ENCODE data around the gene EXD2. TPM values are rescaled to one million over a fixed set of nuclear protein-coding genes. Genes with fewer than 3 reads are reported as not detected.
"Not testable (repeated sequence)": the region's sequence is repeated elsewhere in the genome, so short reads cannot be mapped to it uniquely, and the experiment has no call there.

Gene EXD2
- total RNA-seq, 1 donor from 2014 or later = 6.6 TPM

DNA sequence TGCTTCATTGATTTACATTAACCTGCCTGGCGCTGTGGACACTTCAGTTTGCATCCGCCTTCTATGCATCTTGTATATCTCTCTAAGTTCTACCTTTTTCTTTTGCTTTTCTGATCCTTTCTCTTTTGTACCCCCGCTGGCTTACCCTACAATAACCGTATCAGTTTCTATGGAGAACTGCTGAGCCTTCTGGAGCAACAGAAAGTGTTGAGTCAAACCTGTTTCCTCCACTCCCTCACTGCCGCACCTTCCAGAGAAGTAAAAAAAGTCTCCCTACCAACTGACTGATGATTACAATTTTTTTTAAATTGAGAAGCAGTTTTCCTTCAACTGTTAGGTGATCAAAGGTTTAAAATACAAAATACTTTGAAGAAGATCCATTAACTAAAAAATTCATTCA lies 17.4 kb downstream of the EXD2 start:
- intact Hi-C loops (cut with micrococcal nuclease) = no loop called here
- no peak for DNase-seq (ENCODE audit: low spot score)
- Mint-ChIP-seq H3K27ac (no peak overlapping the region), H3K4me3 (ENCODE audit: low read depth) (no peak overlapping the region), H3K4me1 (ENCODE audit: low read depth) (peaks cover 4% of the 10 kb centered on the region), H3K9me3 (no peaks in the 10 kb centered on the region), H3K36me3 (ENCODE audit: low read depth) (no peaks in the 10 kb centered on the region), H3K27me3 (ENCODE audit: low read depth) (no peaks in the 10 kb centered on the region)

DNA sequence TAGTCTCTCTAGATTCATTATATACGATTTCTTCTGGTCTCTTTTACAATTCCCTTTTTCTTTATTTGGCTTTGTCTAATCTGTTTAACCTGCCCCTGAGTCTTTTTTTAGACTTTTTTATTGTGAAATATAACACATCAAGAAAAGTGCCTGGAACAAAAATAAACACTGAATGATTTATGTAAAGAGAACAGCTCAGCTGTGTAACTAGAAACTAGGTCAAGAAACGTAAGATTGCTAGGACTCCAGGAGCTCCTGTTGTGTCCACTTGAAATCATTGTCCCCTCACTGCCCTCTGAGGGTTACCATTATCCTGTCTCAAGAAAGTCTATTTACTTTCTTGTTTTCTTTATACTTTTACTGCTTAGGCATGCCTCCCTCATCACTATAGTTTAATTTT lies 23.1 kb downstream of the EXD2 start:
- H3K36me3 Mint-ChIP-seq (ENCODE audit: low read depth) = peaks cover 6% of the 10 kb centered on the region
- no peaks in the 10 kb centered on the region for H3K27me3 Mint-ChIP-seq (ENCODE audit: low read depth)

DNA sequence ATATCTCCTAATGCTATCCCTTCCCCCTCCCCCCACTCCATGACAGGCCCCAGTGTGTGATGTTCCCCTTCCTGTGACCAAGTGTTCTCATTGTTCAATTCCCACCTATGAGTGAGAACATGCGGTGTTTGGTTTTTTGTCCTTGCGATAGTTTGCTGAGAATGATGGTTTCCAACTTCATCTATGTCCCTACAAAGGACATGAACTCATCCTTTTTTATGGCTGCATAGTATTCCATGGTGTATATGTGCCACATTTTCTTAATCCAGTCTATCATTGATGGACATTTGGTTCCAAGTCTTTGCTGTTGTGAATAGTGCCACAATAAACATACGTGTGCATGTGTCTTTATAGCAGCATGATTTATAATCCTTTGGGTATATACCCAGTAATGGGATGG lies 26.4 kb downstream of the EXD2 start:
- not testable (repeated sequence) for H3K27ac Mint-ChIP-seq

More for the DNA sequence above, 23.1 kb downstream of the EXD2 start:
- no peak overlapping the region for H3K27ac Mint-ChIP-seq
- intact Hi-C loops (cut with micrococcal nuclease) = no loop called here
- H3K4me3 Mint-ChIP-seq (ENCODE audit: low read depth) = no peak overlapping the region
- no peak for DNase-seq (ENCODE audit: low spot score)
- H3K4me1 Mint-ChIP-seq (ENCODE audit: low read depth) = no peaks in the 10 kb centered on the region
- no peaks in the 10 kb centered on the region for H3K9me3 Mint-ChIP-seq

DNA sequence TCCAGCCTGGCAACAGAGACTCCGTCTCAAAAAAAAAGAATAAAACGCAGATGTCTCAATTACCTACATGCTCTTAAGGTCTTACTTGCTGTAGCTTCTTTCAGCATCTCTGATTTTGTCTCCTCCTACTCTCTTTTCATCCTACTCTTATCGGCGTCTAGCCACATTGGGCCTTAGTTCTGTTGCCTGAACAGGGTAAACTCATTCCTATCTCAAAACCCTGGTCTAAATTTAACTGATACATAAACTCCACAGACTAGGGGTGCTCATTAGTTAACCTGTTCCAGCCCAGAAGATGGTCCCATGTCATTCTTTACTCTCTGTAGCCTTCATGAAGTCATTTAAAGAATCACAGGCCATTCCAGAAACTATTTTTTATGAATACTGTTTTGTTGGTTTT lies 33.6 kb downstream of the EXD2 start:
- H3K4me3 Mint-ChIP-seq (ENCODE audit: low read depth) = no peak overlapping the region
- no peak overlapping the region for H3K27ac Mint-ChIP-seq
- intact Hi-C loops (cut with micrococcal nuclease) = no loop called here
- no peaks in the 10 kb centered on the region for H3K4me1 Mint-ChIP-seq (ENCODE audit: low read depth)
- no peaks in the 10 kb centered on the region for H3K27me3 Mint-ChIP-seq (ENCODE audit: low read depth)
- H3K9me3 Mint-ChIP-seq = no peaks in the 10 kb centered on the region
- no peaks in the 10 kb centered on the region for H3K36me3 Mint-ChIP-seq (ENCODE audit: low read depth)
- DNase-seq (ENCODE audit: low spot score) = no peak

More for the DNA sequence above, 26.4 kb downstream of the EXD2 start:
- H3K9me3 Mint-ChIP-seq; H3K36me3 Mint-ChIP-seq (ENCODE audit: low read depth); H3K27me3 Mint-ChIP-seq (ENCODE audit: low read depth); H3K4me1 Mint-ChIP-seq (ENCODE audit: low read depth); DNase-seq (ENCODE audit: low spot score); H3K4me3 Mint-ChIP-seq (ENCODE audit: low read depth); intact Hi-C loops (cut with micrococcal nuclease): not testable (repeated sequence)

DNA sequence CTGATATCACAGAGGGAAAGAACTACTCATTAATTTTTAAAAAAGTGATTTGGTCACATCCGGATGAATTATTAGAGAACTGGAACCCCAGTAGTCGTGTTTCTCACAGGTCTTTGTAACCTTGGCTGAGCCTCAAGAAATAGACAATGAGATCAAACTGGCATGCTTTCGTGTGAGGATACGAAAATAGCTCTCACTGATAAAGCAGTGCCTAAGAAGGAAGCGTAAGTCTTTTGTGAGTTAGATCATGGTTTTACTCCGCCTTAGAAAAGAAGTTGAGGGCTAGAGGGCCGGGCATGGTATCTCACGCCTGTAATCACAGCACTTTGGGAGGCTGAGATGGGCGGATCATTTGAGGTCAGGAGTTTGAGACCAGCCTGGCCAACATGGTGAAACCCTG lies 34.9 kb downstream of the EXD2 start:
- H3K36me3 Mint-ChIP-seq (ENCODE audit: low read depth) = no peaks in the 10 kb centered on the region
- no peak overlapping the region for H3K27ac Mint-ChIP-seq
- intact Hi-C loops (cut with micrococcal nuclease) = no loop called here

DNA sequence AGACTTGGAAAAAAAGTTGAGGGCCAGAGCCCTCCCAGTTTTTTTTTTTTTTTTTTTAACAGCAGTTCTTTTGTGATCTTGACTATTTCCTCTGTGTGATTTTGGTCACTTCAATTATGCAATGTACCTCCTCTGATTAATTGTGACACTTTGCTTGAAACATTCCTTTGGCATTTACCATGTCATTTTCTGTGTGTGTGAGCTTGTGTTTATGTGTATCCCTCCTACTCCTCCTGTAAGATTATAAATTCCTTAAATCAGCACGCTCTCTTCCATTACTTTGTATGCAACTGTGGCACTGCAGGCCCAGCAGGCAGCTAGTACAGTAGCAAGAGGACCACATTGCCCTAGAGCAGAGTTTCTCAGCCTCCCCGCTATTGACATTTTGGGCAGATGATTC lies 35.4 kb downstream of the EXD2 start:
- Mint-ChIP-seq H3K27ac (no peak overlapping the region), H3K4me3 (ENCODE audit: low read depth) (no peak overlapping the region), H3K27me3 (ENCODE audit: low read depth) (no peaks in the 10 kb centered on the region), H3K9me3 (no peaks in the 10 kb centered on the region), H3K4me1 (ENCODE audit: low read depth) (no peaks in the 10 kb centered on the region), H3K36me3 (ENCODE audit: low read depth) (no peaks in the 10 kb centered on the region)
- intact Hi-C loops (cut with micrococcal nuclease) = no loop called here
- no peak for DNase-seq (ENCODE audit: low spot score)

More for the DNA sequence above, 34.9 kb downstream of the EXD2 start:
- no peaks in the 10 kb centered on the region for H3K4me1 Mint-ChIP-seq (ENCODE audit: low read depth)
- H3K27me3 Mint-ChIP-seq (ENCODE audit: low read depth) = no peaks in the 10 kb centered on the region
- DNase-seq (ENCODE audit: low spot score) = no peak
- H3K4me3 Mint-ChIP-seq (ENCODE audit: low read depth) = no peak overlapping the region
- no peaks in the 10 kb centered on the region for H3K9me3 Mint-ChIP-seq

DNA sequence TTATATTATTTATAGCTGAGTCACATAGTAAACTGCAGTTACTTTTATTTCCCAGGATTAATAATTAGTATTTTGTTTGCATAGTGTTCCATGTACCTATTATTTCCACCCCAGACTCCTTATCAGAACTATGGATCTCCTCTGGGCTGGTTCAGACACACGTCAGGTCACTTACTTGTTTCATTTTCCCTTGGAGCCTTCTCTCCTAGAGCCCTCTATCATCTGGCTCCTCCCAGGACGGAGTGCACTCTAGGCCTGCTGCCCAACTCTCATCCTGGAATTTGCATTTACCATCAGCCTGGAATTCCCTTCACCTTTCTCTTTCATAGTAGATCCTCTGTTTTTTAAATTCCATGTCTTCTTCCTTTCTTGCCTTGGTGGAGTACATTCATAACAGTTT lies 40.2 kb downstream of the EXD2 start:
- DNase-seq (ENCODE audit: low spot score) = no peak
- Mint-ChIP-seq H3K27ac (no peak overlapping the region), H3K9me3 (no peaks in the 10 kb centered on the region), H3K4me1 (ENCODE audit: low read depth) (peaks cover 4% of the 10 kb centered on the region), H3K27me3 (ENCODE audit: low read depth) (no peaks in the 10 kb centered on the region), H3K4me3 (ENCODE audit: low read depth) (no peak overlapping the region), H3K36me3 (ENCODE audit: low read depth) (peaks cover 4% of the 10 kb centered on the region)
- intact Hi-C loops (cut with micrococcal nuclease) = no loop called here

DNA sequence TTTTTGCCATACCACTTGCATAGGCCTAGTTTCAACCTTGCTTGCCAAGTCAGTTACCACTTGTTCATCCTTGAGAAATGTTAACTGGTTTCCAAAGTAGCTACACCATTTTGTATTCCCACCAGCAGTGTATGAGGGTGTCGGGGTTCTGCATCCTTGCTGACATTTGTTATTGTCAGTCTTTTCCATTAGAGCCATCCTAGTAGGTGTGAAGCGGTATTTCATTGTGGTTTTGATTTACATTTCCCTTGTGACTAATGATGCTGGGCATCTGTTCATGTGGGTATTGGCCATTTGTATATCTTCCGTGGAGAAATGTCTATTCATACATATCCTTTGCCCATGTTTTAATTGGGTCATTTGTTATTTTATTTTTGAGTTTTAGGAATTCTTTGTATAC lies 41.1 kb downstream of the EXD2 start:
- Mint-ChIP-seq H3K4me3 (ENCODE audit: low read depth) (no peak overlapping the region), H3K36me3 (ENCODE audit: low read depth) (peaks cover 7% of the 10 kb centered on the region), H3K9me3 (no peaks in the 10 kb centered on the region), H3K4me1 (ENCODE audit: low read depth) (peaks cover 4% of the 10 kb centered on the region), H3K27me3 (ENCODE audit: low read depth) (no peaks in the 10 kb centered on the region), H3K27ac (no peak overlapping the region)
- no peak for DNase-seq (ENCODE audit: low spot score)
- intact Hi-C loops (cut with micrococcal nuclease) = no loop called here

DNA sequence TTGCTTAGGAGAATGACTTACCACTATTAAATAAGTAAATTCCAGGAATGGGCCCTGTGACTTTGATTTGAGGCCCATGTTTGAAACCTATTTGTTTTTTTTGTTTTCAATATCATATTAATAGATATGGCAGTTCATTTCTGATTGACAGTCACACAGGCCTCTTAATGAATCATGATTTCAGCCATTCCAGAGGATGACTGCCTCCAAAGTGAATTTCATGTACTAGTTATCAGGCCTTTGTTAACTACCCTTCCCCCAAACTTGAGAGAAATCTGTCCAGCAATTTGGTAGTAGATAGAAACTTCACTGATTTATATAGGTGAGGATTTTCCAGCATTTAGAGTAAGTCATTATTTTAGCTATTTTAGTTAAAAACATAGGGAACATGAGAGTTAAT lies 42.8 kb downstream of the EXD2 start:
- DNase-seq (ENCODE audit: low spot score) = no peak
- H3K9me3 Mint-ChIP-seq = no peaks in the 10 kb centered on the region
- no peak overlapping the region for H3K27ac Mint-ChIP-seq
- H3K4me1 Mint-ChIP-seq (ENCODE audit: low read depth) = peaks cover 4% of the 10 kb centered on the region
- peaks cover 7% of the 10 kb centered on the region for H3K36me3 Mint-ChIP-seq (ENCODE audit: low read depth)
- H3K27me3 Mint-ChIP-seq (ENCODE audit: low read depth) = no peaks in the 10 kb centered on the region
- H3K4me3 Mint-ChIP-seq (ENCODE audit: low read depth) = no peak overlapping the region
- intact Hi-C loops (cut with micrococcal nuclease) = no loop called here

DNA sequence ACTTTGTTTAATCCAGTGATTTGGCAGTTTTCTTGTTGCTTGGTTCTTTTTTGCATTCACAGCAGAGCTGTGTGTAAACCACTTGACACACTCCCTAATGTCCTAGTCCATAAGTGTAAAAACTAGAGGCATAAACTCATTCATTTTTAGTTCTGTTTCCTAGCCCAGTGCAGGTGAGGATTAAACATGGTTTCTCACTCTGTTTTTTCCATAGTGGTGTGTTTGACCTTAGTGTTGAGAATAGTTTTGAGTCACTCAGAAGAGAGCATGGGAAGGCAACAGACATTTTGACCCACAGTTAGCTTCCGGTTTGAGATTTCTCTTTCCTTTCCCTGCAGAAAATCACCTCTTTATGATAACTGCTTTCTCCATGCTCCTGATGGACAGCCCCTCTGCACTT lies 44.4 kb downstream of the EXD2 start:
- intact Hi-C loops (cut with micrococcal nuclease) = no loop called here
- H3K36me3 Mint-ChIP-seq (ENCODE audit: low read depth) = peaks cover 7% of the 10 kb centered on the region
- no peak overlapping the region for H3K27ac Mint-ChIP-seq
- DNase-seq (ENCODE audit: low spot score) = no peak
- H3K27me3 Mint-ChIP-seq (ENCODE audit: low read depth) = no peaks in the 10 kb centered on the region
- H3K4me3 Mint-ChIP-seq (ENCODE audit: low read depth) = no peak overlapping the region
- H3K9me3 Mint-ChIP-seq = no peaks in the 10 kb centered on the region
- peaks cover 4% of the 10 kb centered on the region for H3K4me1 Mint-ChIP-seq (ENCODE audit: low read depth)

DNA sequence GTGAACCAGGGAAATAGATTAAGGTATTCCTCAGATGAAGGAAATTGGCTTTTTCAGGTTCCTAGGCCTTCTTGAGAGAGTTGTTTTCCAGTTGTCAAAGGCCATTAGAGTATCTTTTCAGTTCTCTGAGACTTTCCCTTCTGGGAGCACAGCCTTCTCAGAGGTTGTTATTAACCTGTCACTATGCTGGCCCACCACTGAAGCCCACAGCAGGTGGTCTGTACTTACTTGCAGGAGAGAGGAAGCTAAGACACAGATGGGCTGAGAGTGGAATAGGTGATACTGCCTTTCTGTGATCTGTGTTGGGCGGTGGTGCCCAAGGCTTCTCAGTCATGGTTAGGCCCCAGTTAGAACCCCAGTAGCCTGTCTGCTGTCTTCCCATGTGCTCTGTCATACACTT lies 45.8 kb downstream of the EXD2 start:
- peaks cover 7% of the 10 kb centered on the region for H3K36me3 Mint-ChIP-seq (ENCODE audit: low read depth)
- H3K9me3 Mint-ChIP-seq = no peaks in the 10 kb centered on the region
- H3K27ac Mint-ChIP-seq = peak overlapping the region; percentile 11
- H3K27me3 Mint-ChIP-seq (ENCODE audit: low read depth) = no peaks in the 10 kb centered on the region
- intact Hi-C loops (cut with micrococcal nuclease) = no loop called here
- no peak for DNase-seq (ENCODE audit: low spot score)
- H3K4me3 Mint-ChIP-seq (ENCODE audit: low read depth) = no peak overlapping the region
- H3K4me1 Mint-ChIP-seq (ENCODE audit: low read depth) = peaks cover 4% of the 10 kb centered on the region

DNA sequence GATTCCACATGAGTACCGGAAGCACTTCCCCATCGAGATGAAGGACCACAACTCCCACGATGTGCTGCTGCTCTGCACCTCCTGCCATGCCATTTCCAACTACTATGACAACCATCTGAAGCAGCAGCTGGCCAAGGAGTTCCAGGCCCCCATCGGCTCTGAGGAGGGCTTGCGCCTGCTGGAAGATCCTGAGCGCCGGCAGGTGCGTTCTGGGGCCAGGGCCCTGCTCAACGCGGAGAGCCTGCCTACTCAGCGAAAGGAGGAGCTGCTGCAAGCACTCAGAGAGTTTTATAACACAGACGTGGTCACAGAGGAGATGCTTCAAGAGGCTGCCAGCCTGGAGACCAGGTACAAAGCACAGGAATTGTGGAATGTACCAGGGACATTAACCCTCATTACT lies 46.3 kb downstream of the EXD2 start:
- Mint-ChIP-seq H3K27me3 (ENCODE audit: low read depth) (no peaks in the 10 kb centered on the region), H3K4me1 (ENCODE audit: low read depth) (peaks cover 4% of the 10 kb centered on the region), H3K36me3 (ENCODE audit: low read depth) (peaks cover 3% of the 10 kb centered on the region), H3K4me3 (ENCODE audit: low read depth) (no peak overlapping the region), H3K9me3 (no peaks in the 10 kb centered on the region), H3K27ac (no peak overlapping the region)
- intact Hi-C loops (cut with micrococcal nuclease) = no loop called here
- no peak for DNase-seq (ENCODE audit: low spot score)

DNA sequence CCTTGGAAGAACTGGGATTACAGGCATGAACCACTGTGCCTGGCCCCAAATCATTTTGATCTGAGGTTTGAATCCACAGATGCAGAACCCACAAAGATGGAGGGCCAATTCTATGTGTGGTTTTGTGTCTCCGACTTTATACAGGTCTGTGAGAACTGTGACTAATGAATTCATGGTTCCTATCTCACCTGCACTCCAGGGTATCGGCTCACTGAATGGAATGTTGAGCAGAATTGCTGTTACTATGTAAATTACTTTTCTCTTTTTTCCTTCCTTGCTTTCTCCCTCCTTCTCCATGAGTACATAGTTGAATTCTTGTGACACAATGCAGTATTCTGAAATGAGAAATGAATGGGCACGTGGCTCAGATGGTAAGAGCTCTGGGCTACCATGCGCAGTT lies 47.6 kb downstream of the EXD2 start:
- peaks cover 5% of the 10 kb centered on the region for H3K4me1 Mint-ChIP-seq (ENCODE audit: low read depth)

DNA sequence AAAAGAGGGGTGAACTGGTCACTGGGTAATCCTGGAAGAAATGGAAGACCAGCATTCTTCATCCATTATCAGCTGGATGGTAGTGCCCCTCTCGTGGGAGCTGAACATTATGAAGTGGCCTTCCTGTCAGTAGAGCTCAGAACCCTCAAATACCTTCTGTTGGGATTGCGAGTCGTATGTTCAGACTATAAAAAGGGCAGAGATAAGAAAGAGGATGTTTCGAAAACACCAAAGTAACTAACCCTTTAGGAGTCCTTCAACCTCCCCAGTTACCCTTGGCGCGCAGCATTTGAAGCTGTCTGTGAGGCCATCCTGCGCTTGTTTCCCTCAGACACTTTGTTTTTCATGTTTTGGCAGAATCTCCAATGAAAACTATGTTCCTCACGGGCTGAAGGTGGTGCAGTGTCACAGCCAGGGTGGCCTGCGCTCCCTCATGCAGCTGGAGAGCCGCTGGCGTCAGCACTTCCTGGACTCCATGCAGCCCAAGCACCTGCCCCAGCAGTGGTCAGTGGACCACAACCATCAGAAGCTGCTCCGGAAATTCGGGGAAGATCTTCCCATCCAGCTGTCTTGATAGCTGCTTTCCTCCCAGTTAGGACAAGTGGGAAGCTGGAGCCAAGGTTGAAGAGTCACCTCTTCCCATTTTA lies 49.4 kb downstream of the EXD2 start:
- Mint-ChIP-seq H3K4me3 (ENCODE audit: low read depth) (no peak overlapping the region), H3K4me1 (ENCODE audit: low read depth) (peaks cover 5% of the 10 kb centered on the region), H3K9me3 (no peaks in the 10 kb centered on the region), H3K36me3 (ENCODE audit: low read depth) (peaks cover 3% of the 10 kb centered on the region), H3K27me3 (ENCODE audit: low read depth) (no peaks in the 10 kb centered on the region), H3K27ac (no peak overlapping the region)
- no peak for DNase-seq (ENCODE audit: low spot score)
- intact Hi-C loops (cut with micrococcal nuclease) = loop anchor here (5.0 kb wide), 1 partner anchor 113 kb away; no protein-coding TSS in a partner anchor

More for the DNA sequence above, 47.6 kb downstream of the EXD2 start:
- H3K4me3 Mint-ChIP-seq (ENCODE audit: low read depth) = no peak overlapping the region
- H3K27me3 Mint-ChIP-seq (ENCODE audit: low read depth) = no peaks in the 10 kb centered on the region
- intact Hi-C loops (cut with micrococcal nuclease) = no loop called here
- peaks cover 3% of the 10 kb centered on the region for H3K36me3 Mint-ChIP-seq (ENCODE audit: low read depth)
- no peaks in the 10 kb centered on the region for H3K9me3 Mint-ChIP-seq
- DNase-seq (ENCODE audit: low spot score) = no peak
- no peak overlapping the region for H3K27ac Mint-ChIP-seq

All from activated T-helper 2 cell treated with anti-CD3 and anti-CD28 coated beads, Interferon-gamma antibody, Interleukin-2, Interleukin-4, amounts not matched to agents 10 μg/mL and 5 μg/mL and 100 μg/mL, durations not matched to agents 14 hours and 24 hours and 36 hours (primary cell).